Kidney (tissue), 14 donors: ENCODE measurements around the gene RBM47. TPM values are rescaled to one million over a fixed set of nuclear protein-coding genes. Genes with fewer than 3 reads are reported as not detected.
A peak's percentile ranks its signal among the peaks of the same experiment; 100 is the strongest.

ENCODE experiments used
- DNase-seq, 5 donors: peaks; one replicate each; pipeline ENCODE4 v3.0.0-alpha.2; 2013 to 2020
- FAIRE-seq: peaks from 2 replicates; lab custom pipeline; 2012; peaks lifted over from hg19 to GRCh38; lab: Jason Lieb, UNC
- H3K27ac ChIP-seq, 2 donors: one replicate each; pipeline ENCODE4 v1.7.0; 2013; ENCODE audit warnings: low read depth in 2 of 2, low read length in 2 of 2, inconsistent platforms in 1 of 2
- H3K27me3 ChIP-seq: one replicate; pipeline ENCODE4 v1.7.1; 2013; ENCODE audit warnings: low read length, inconsistent platforms; ENCODE audit not compliant: control insufficient read depth, insufficient read depth
- H3K36me3 ChIP-seq, 3 donors: one replicate each; pipeline versions ENCODE4 v1.7.0 to v1.7.1; 2013; ENCODE audit warnings: low read length in 3 of 3, control low read depth in 1 of 3, inconsistent platforms in 1 of 3; ENCODE audit not compliant: insufficient read depth in 3 of 3, control insufficient read depth in 2 of 3
- H3K4me1 ChIP-seq, 3 donors: one replicate each; pipeline versions ENCODE4 v1.7.0 to v1.7.1; 2013; ENCODE audit warnings: low read length in 3 of 3, inconsistent platforms in 1 of 3, low read depth in 1 of 3; ENCODE audit not compliant: control insufficient read depth in 2 of 3, insufficient read depth in 2 of 3
- H3K4me3 ChIP-seq, 3 donors: one replicate each; pipeline versions ENCODE4 v1.7.0 to v1.8.1; 2013; ENCODE audit warnings: low read length in 3 of 3, control low read depth in 1 of 3, inconsistent platforms in 1 of 3
- H3K9ac ChIP-seq, 3 donors: one replicate each; pipeline versions ENCODE4 v1.7.0 to v1.7.1; 2013; ENCODE audit warnings: low read length in 3 of 3, control low read depth in 1 of 3, inconsistent platforms in 1 of 3
- H3K9me3 ChIP-seq, 3 donors: one replicate each; pipeline versions ENCODE4 v1.7.0 to v1.7.1; 2013; ENCODE audit warnings: low read length in 3 of 3, control low read depth in 1 of 3, inconsistent platforms in 1 of 3; ENCODE audit not compliant: control insufficient read depth in 2 of 3, insufficient read depth in 1 of 3
- intact Hi-C: fragments of 100-400 bp; cut with DNase I; formaldehyde crosslinking; loops from one replicate; pipeline ENCODE4 v1.11.1; 2022
- polyA plus RNA-seq: library from polyadenylated mRNA; stranded (reverse); fragments of 350-450 nt; fragmentation: Illumina TruSeq; extraction: RNeasy Lipid Tissue Mini Kit (QIAGEN cat#74804); gene quantifications from one replicate; pipeline ENCODE4 v1.2.3, GENCODE V29; 2014; ENCODE audit warnings: low read depth, low replicate concordance; ENCODE audit not compliant: insufficient read depth
- total RNA-seq: library from RNA; stranded (reverse); fragmentation: NEBNext Ultra II Directional; extraction: Animal tissue kit (Norgen Biotek cat#: 25700); gene quantifications from one replicate; pipeline ENCODE4 v1.2.1, GENCODE V29; 2021
- TF ChIP-seq, protein P1 (sequence below): IDR thresholded peaks from 3 replicates; pipeline ENCODE4 v1.5.1; 2012; ENCODE audit warnings: mild to moderate bottlenecking, moderate library complexity, borderline replicate concordance; ENCODE audit not compliant: insufficient read depth; ENCODE audit errors: extremely low read depth
- donor health status: control.
- donor health status: control.
- donor health status: control.
- donor health status: control.
- donor health status: control.
- donor health status: DM: yes; HTN: yes; CAD: no.
- donor health status: Normal renal cell carcinoma (clear cell type).

RBM47 gene
- total and polyA plus RNA-seq, 2 donors from 2014 or later = 61.5 to 124 TPM

DNA sequence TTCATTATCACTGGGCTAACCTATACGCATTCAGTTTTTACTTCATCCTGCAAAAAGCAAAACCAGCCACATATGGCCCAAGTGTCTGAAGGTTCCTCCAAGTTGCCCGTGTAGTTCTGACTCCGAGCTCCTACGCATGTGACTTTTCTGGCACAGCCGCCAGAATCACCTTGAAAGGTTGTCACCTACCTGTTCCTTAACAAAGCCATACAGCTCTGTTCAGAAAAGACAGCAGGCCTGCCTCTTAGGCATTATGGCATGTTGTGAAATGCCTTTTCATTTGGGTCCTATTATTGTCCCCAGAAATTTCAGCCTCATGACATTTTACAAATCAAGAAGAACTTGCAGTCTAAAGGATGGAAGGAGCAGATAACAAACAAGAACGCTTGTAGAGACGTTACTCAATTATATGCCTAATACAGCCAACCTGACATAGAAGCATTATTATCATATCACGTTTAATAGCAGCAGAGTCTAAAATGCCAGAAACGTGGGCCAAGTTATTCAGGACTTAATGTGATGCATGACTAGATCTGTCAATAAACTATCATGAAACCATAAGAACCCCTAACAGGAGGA lies 118.5 kb downstream of the RBM47 start:
- TF ChIP-seq, protein P1, sequence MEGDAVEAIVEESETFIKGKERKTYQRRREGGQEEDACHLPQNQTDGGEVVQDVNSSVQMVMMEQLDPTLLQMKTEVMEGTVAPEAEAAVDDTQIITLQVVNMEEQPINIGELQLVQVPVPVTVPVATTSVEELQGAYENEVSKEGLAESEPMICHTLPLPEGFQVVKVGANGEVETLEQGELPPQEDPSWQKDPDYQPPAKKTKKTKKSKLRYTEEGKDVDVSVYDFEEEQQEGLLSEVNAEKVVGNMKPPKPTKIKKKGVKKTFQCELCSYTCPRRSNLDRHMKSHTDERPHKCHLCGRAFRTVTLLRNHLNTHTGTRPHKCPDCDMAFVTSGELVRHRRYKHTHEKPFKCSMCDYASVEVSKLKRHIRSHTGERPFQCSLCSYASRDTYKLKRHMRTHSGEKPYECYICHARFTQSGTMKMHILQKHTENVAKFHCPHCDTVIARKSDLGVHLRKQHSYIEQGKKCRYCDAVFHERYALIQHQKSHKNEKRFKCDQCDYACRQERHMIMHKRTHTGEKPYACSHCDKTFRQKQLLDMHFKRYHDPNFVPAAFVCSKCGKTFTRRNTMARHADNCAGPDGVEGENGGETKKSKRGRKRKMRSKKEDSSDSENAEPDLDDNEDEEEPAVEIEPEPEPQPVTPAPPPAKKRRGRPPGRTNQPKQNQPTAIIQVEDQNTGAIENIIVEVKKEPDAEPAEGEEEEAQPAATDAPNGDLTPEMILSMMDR = no peak
- H3K9ac ChIP-seq = peak overlapping the region; percentile 4 to 92 (median 5)
- H3K4me1 ChIP-seq = peaks cover 0 to 13% (median 0%) of the 10 kb centered on the region in 3 donors
- peak overlapping the region; percentile 26 to 70 (median 62) for H3K4me3 ChIP-seq
- no peak for DNase-seq
- peak overlapping the region; percentile 88 for H3K27ac ChIP-seq
- no peaks in the 10 kb centered on the region for H3K9me3 ChIP-seq
- intact Hi-C loops = no loop called here
- no peak for FAIRE-seq
- no peaks in the 10 kb centered on the region for H3K27me3 ChIP-seq
- H3K36me3 ChIP-seq = peaks cover 0 to 4% (median 0%) of the 10 kb centered on the region in 3 donors

DNA sequence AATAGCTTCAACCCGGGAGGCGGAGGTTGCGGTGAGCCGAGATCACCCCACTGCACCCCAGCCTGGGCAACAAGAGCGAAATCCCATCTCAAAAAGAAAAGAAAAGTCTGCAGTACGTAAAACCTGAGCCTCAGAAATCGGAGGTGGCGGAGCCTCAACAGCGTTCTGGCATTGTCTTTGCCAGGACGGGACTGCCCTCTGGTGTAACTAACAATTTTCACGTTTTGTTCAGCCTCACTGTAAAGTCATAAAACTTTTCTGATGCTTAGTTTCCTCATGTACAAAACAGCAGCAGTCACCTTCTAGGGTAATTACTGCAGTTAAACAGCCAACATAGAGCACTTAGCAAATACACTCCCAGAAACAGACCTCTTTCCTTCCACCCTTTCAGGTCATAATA lies 121.7 kb downstream of the RBM47 start:
- H3K4me1 ChIP-seq = peaks cover 0 to 28% (median 4%) of the 10 kb centered on the region in 3 donors
- H3K27ac ChIP-seq = peak overlapping the region; percentile 1 to 63
- FAIRE-seq (no peak), DNase-seq (peak in 1 of 5 donors; percentile 29)
- intact Hi-C loops = no loop called here
- no peaks in the 10 kb centered on the region for H3K27me3 ChIP-seq
- peak overlapping the region in 1 of 3 donors; percentile 56 for H3K9ac ChIP-seq
- peaks cover 0 to 9% (median 0%) of the 10 kb centered on the region in 3 donors for H3K36me3 ChIP-seq
- TF ChIP-seq, protein P1 = peak; percentile 14
- H3K9me3 ChIP-seq = no peaks in the 10 kb centered on the region
- peak overlapping the region in 1 of 3 donors; percentile 39 for H3K4me3 ChIP-seq

DNA sequence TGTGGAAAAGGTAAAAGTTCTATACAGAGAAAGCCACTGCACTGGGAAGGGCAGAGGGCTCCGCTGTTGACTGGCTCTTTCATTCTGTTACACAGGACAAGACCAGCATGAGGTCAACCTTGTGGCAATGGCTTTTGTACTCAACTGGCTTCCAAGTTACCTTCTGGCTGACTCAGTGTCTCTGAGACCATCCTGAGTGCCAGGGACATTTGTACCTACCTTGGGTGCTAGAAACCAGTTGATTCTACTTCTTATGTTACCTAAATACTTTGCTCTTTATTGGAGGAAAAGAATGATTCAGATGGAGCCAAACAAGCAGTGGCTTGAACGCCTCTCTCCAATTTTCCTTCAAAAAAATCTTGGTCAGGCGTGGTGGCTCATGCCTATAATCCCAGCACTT lies 123.2 kb downstream of the RBM47 start:
- intact Hi-C loops = no loop called here
- Histone ChIP-seq H3K9ac (peak overlapping the region in 1 of 3 donors; percentile 9), H3K27ac (peak overlapping the region in 1 of 2 donors; percentile 26), H3K36me3 (peaks cover 5 to 20% (median 6%) of the 10 kb centered on the region in 3 donors), H3K4me3 (peak overlapping the region in 1 of 3 donors; percentile 20), H3K9me3 (no peaks in the 10 kb centered on the region), H3K27me3 (no peaks in the 10 kb centered on the region), H3K4me1 (peaks cover 0 to 38% (median 16%) of the 10 kb centered on the region in 3 donors)
- TF ChIP-seq, protein P1 = no peak
- FAIRE-seq (no peak), DNase-seq (no peak)
